ENCODE results near the gene PXMP2.
"Not testable (repeated sequence)": the region's sequence is repeated elsewhere in the genome, so short reads cannot be mapped to it uniquely, and the experiment has no call there.

Gene PXMP2

GRCh38 chr12:132724506-132725241 is 37.3 kb downstream of the PXMP2 start:
- no peak for DNase-seq

GRCh38 chr12:132726386-132726785 is 39.0 kb downstream of the PXMP2 start:
- no peak for DNase-seq

GRCh38 chr12:132727091-132727794 is 39.9 kb downstream of the PXMP2 start:
- DNase-seq = no peak

GRCh38 chr12:132728502-132728901 is 41.1 kb downstream of the PXMP2 start:
- DNase-seq = no peak

- no peak for DNase-seq
Observed at GRCh38 chr12:132729541-132730320, 42.3 kb downstream of the PXMP2 start.

GRCh38 chr12:132730353-132730752 is 43.0 kb downstream of the PXMP2 start:
- no peak for DNase-seq

- no peak for DNase-seq
Observed at GRCh38 chr12:132731574-132731973, 44.2 kb downstream of the PXMP2 start.

- DNase-seq = no peak
Observed at GRCh38 chr12:132734206-132734605, 46.8 kb downstream of the PXMP2 start.

- DNase-seq = no peak
Observed at GRCh38 chr12:132735496-132735895, 48.1 kb downstream of the PXMP2 start.

- no peak for DNase-seq
Observed at GRCh38 chr12:132736378-132736777, 49.0 kb downstream of the PXMP2 start.

GRCh38 chr12:132736913-132737312 is 49.5 kb downstream of the PXMP2 start:
- no peak for DNase-seq

- no peak for DNase-seq
Observed at GRCh38 chr12:132739600-132740312, 52.4 kb downstream of the PXMP2 start.

GRCh38 chr12:132740313-132740646 is 52.9 kb downstream of the PXMP2 start:
- DNase-seq = no peak

GRCh38 chr12:132740652-132741051 is 53.3 kb downstream of the PXMP2 start:
- no peak for DNase-seq

GRCh38 chr12:132741620-132742019 is 54.2 kb downstream of the PXMP2 start:
- DNase-seq = no peak

GRCh38 chr12:132743831-132744230 is 56.4 kb downstream of the PXMP2 start:
- no peak for DNase-seq

GRCh38 chr12:132746613-132747012 is 59.2 kb downstream of the PXMP2 start:
- DNase-seq = no peak

GRCh38 chr12:132747395-132747794 is 60.0 kb downstream of the PXMP2 start:
- no peak for DNase-seq

GRCh38 chr12:132747896-132748295 is 60.5 kb downstream of the PXMP2 start:
- DNase-seq = no peak

GRCh38 chr12:132748319-132748718 is 60.9 kb downstream of the PXMP2 start:
- DNase-seq = no peak

- DNase-seq = not testable (repeated sequence)
Observed at GRCh38 chr12:132753670-132754069, 66.3 kb downstream of the PXMP2 start.

GRCh38 chr12:132754160-132754932 is 67.0 kb downstream of the PXMP2 start:
- DNase-seq = no peak
